Lung (tissue), 12 donors: ENCODE measurements around the gene TAF6. TPM values are rescaled to one million over a fixed set of nuclear protein-coding genes. Genes with fewer than 3 reads are reported as not detected.

Experiments used
- ATAC-seq: fragments of 200-7000 bp; cut with Tn5 transposase; one replicate; pipeline ENCODE4 v1.9.1; 2020; ENCODE audit warnings: moderate number of reproducible peaks; ENCODE audit not compliant: insufficient read depth, low FRiP score
- DNase-seq, 3 donors: peaks; one replicate each; pipeline ENCODE4 v3.0.0-alpha.2; 2013 to 2017
- H3K27ac ChIP-seq, 2 donors: one replicate each; pipeline ENCODE4 v1.5.1; 2013; ENCODE audit warnings: mild to moderate bottlenecking in 2 of 2, moderate library complexity in 2 of 2, control low read depth in 1 of 2, inconsistent platforms in 1 of 2, low read depth in 1 of 2, low read length in 1 of 2
- H3K27me3 ChIP-seq, 3 donors: one replicate each; pipeline ENCODE4 v1.5.1; 2013; ENCODE audit warnings: low read length in 2 of 3; ENCODE audit not compliant: control insufficient read depth in 3 of 3, insufficient read depth in 3 of 3
- H3K36me3 ChIP-seq, 4 donors: one replicate each; pipeline ENCODE4 v1.5.1; 2013; ENCODE audit warnings: low read length in 4 of 4, mild to moderate bottlenecking in 1 of 4, moderate library complexity in 1 of 4; ENCODE audit not compliant: control insufficient read depth in 4 of 4, insufficient read depth in 4 of 4
- H3K4me1 ChIP-seq, 5 donors: one replicate each; pipeline ENCODE4 v1.5.1; 2013; ENCODE audit warnings: low read length in 5 of 5, mild to moderate bottlenecking in 2 of 5, moderate library complexity in 1 of 5; ENCODE audit not compliant: control insufficient read depth in 5 of 5, insufficient read depth in 5 of 5
- H3K4me3 ChIP-seq: one replicate; pipeline ENCODE4 v1.5.1; 2013; ENCODE audit warnings: mild to moderate bottlenecking, control low read depth, moderate library complexity
- H3K9ac ChIP-seq, 2 donors: one replicate each; pipeline ENCODE4 v1.5.1; 2013; ENCODE audit warnings: low read length in 2 of 2, control low read depth in 1 of 2; ENCODE audit not compliant: insufficient read depth in 1 of 2
- H3K9me3 ChIP-seq, 4 donors: one replicate each; pipeline ENCODE4 v1.5.1; 2013; ENCODE audit warnings: low read length in 3 of 4, mild to moderate bottlenecking in 1 of 4, moderate library complexity in 1 of 4; ENCODE audit not compliant: control insufficient read depth in 4 of 4, insufficient read depth in 3 of 4
- CTCF ChIP-seq: IDR thresholded peaks from 2 replicates; pipeline ENCODE4 v1.5.1; 2012; ENCODE audit warnings: mild to moderate bottlenecking; ENCODE audit errors: control extremely low read depth, extremely low read depth
- WGBS, 2 donors: extraction: QIAGEN DNeasy Blood & Tissue Kit; methylation state at CpG; one replicate each; pipeline ENCODE4 v1.1.7; 2013; 5-methylcytosine and 5-hydroxymethylcytosine counted together
- polyA plus RNA-seq, 2 donors: library from polyadenylated mRNA; stranded (reverse); fragments of 200-250 nt; gene quantifications; one replicate each; pipeline ENCODE4 v1.2.1, GENCODE V29; 2013
- total RNA-seq, 2 donors: library from RNA; depleted of rRNA in 1 of 2; stranded (reverse); fragments of >200 nt in 1 of 2; gene quantifications; one replicate each; pipeline ENCODE4 v1.2.1, GENCODE V29; 2014 to 2021
- donor health status: control.
- donor health status: control.
- donor health status: Bipolar disorder and iron deficiency.
- donor health status: healthy.
- donor health status: DM: yes; HTN: yes; CAD: no.

TAF6 gene
- total and polyA plus RNA-seq, 4 donors, result 31.5 to 51.5 (median 37.9) TPM

GRCh38 chr7:100160067-100160466 lies 40.9 kb upstream of the TAF6 start:
- no peak overlapping the region for H3K27ac ChIP-seq
- DNase-seq (no peak), ATAC-seq (no peak)
- no peak for TF ChIP-seq CTCF
- H3K9ac ChIP-seq, result no peak overlapping the region
- 95% methylated on average over 18 of the region's 18 CpGs for WGBS, 2 donors
- no peaks in the 10 kb centered on the region for H3K27me3 ChIP-seq
- no peaks in the 10 kb centered on the region for H3K9me3 ChIP-seq
- H3K36me3 ChIP-seq, result peaks cover 8 to 18% (median 12%) of the 10 kb centered on the region in 4 donors
- peaks cover 0 to 12% (median 4%) of the 10 kb centered on the region in 5 donors for H3K4me1 ChIP-seq
- H3K4me3 ChIP-seq, result no peak overlapping the region

DNA sequence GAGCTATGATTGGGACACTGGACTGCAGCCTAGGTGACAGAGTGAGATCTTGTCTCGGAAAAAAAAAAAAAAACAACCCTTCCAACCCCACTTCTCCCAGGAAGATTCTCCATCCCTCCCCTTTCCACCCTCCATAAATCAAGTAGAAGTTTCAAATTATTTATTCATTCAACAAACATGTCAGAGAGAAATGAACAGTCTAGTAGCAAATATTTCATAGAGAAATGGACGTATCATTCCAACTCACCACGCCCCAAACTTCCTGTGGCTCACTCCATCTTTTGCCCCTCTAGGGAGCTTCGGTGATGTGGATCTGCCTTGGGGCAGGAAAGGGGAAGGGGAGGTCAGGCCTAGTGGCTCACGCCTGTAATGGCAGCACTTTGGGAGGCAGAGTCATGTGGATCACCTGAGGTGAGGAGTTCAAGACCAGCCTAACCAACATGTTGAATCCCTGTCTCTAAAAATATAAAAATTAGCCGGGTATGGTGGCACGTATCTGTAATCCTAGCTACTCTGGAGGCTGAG lies 40.0 kb upstream of the TAF6 start:
- no peaks in the 10 kb centered on the region for H3K27me3 ChIP-seq
- 57 to 59% methylated on average over 7 of the region's 7 CpGs for WGBS, 2 donors
- H3K9ac ChIP-seq, result peak overlapping the region in 1 of 2 donors; percentile 34
- no peak for TF ChIP-seq CTCF
- no peak for DNase-seq
- H3K27ac ChIP-seq, result peak overlapping the region in 1 of 2 donors; percentile 84
- no peaks in the 10 kb centered on the region for H3K9me3 ChIP-seq
- no peak overlapping the region for H3K4me3 ChIP-seq
- H3K36me3 ChIP-seq, result peaks cover 8 to 22% (median 14%) of the 10 kb centered on the region in 4 donors
- ATAC-seq, result no peak
- peaks cover 0 to 12% (median 4%) of the 10 kb centered on the region in 5 donors for H3K4me1 ChIP-seq

- peak within 1 kb of the TSS; percentile 12 to 34 for H3K9ac ChIP-seq
- peaks cover 8 to 29% (median 17%) of the 10 kb centered on the region in 4 donors for H3K36me3 ChIP-seq
- no peaks in the 10 kb centered on the region for H3K27me3 ChIP-seq
- no peak for TF ChIP-seq CTCF
- DNase-seq (peak; percentile 90 to 94 (median 93)), ATAC-seq (peak; percentile 91)
- H3K9me3 ChIP-seq, result no peaks in the 10 kb centered on the region
- H3K4me3 ChIP-seq, result peak within 1 kb of the TSS; percentile 77
- peaks cover 0 to 12% (median 4%) of the 10 kb centered on the region in 5 donors for H3K4me1 ChIP-seq
- H3K27ac ChIP-seq, result peak within 1 kb of the TSS; percentile 71 to 84
- WGBS, 2 donors, result 1% methylated on average over 67 to 87 of the region's 87 CpGs
Measured at GRCh38 chr7:100158229-100159098, 39.3 kb upstream of the TAF6 start, which contains the start of gene TRAPPC14. Gene TRAPPC14, minus strand, starts transcription at chr7:100158723. Its CDS starts 224 bp downstream, at chr7:100158499.
